Keratinocyte (primary cell): Measurements from ENCODE around the gene BANK1.

Experiments
- CTCF ChIP-seq, 3 experiments: IDR thresholded peaks in 1 of 3; conservative IDR thresholded peaks in 1 of 3; optimal IDR thresholded peaks in 1 of 3; 2 replicates in 2 of 3; 3 replicates in 1 of 3; pipeline versions ENCODE3 to v1.5.1; 2011; ENCODE audit warnings: low read length in 3 of 3, mild to moderate bottlenecking in 3 of 3, moderate library complexity in 2 of 3, control low read depth in 1 of 3, inconsistent platforms in 1 of 3; ENCODE audit not compliant: insufficient read depth in 2 of 3; ENCODE audit errors: extremely low read depth in 1 of 3
- EZH2 ChIP-seq: IDR thresholded peaks from one replicate; pipeline ENCODE4 v1.6.1; 2012; ENCODE audit warnings: inconsistent platforms, mild to moderate bottlenecking, low read length, moderate library complexity

- TF ChIP-seq CTCF (optimal IDR thresholded peaks at IDR 0.05 in 1 of 3, IDR thresholded peaks at IDR 0.05 in 1 of 3, conservative IDR thresholded peaks at IDR 0.05 in 1 of 3; ENCODE audit: extremely low read depth in 1 of 3, insufficient read depth in 2 of 3, low read length in 3 of 3) (no peak), EZH2 (no peak)
Observed at GRCh38 chr4:102042871-102043802, 252.6 kb downstream of the BANK1 start.
